Dedifferentiated amniotic fluid mesenchymal stem cell (primary cell): ENCODE measurements around the gene SNRNP70.

ENCODE experiments used
- DNase-seq: peaks from one replicate; pipeline ENCODE4 v3.0.0-alpha.2; 2016; ENCODE audit errors: extremely low spot score

The SNRNP70 gene

GRCh38 chr19:49064768-49065611 lies 20.3 kb upstream of the SNRNP70 start, which contains the start of gene NTF4:
Gene NTF4, minus strand, starts transcription at chr19:49064818. Its CDS starts 2,821 bp downstream, at chr19:49061997.
- DNase-seq: no peak

GRCh38 chr19:49065905-49066512 lies 19.2 kb upstream of the SNRNP70 start:
- no peak for DNase-seq

- DNase-seq: no peak
Observed at GRCh38 chr19:49067554-49067953, 17.7 kb upstream of the SNRNP70 start.

- no peak for DNase-seq
Observed at GRCh38 chr19:49069026-49069425, 16.2 kb upstream of the SNRNP70 start.

- no peak for DNase-seq
Observed at GRCh38 chr19:49070416-49070815, 14.8 kb upstream of the SNRNP70 start.

GRCh38 chr19:49071860-49072547 lies 13.2 kb upstream of the SNRNP70 start:
- no peak for DNase-seq

- no peak for DNase-seq
Observed at GRCh38 chr19:49073514-49074378, 11.5 kb upstream of the SNRNP70 start.

GRCh38 chr19:49074869-49075268 lies 10.4 kb upstream of the SNRNP70 start:
- peak; percentile 29 for DNase-seq

GRCh38 chr19:49080392-49080791 lies 4.9 kb upstream of the SNRNP70 start:
- DNase-seq: no peak

GRCh38 chr19:49081273-49081672 lies 4.0 kb upstream of the SNRNP70 start:
- DNase-seq: no peak

- DNase-seq: no peak
Observed at GRCh38 chr19:49084206-49085019, 838 bp upstream of the SNRNP70 start.

GRCh38 chr19:49085868-49086232 lies 599 bp downstream of the SNRNP70 start:
- no peak for DNase-seq

- DNase-seq: no peak
Observed at GRCh38 chr19:49086296-49086695, 1.0 kb downstream of the SNRNP70 start.

GRCh38 chr19:49091391-49092038 lies 6.3 kb downstream of the SNRNP70 start:
- DNase-seq: no peak

- DNase-seq: no peak
Observed at GRCh38 chr19:49092686-49093085, 7.4 kb downstream of the SNRNP70 start.

- DNase-seq: no peak
Observed at GRCh38 chr19:49094505-49095482, 9.5 kb downstream of the SNRNP70 start.

GRCh38 chr19:49097453-49098288 lies 12.4 kb downstream of the SNRNP70 start:
- DNase-seq: peak; percentile 73

- DNase-seq: no peak
Observed at GRCh38 chr19:49098795-49099194, 13.5 kb downstream of the SNRNP70 start.
